DND-41 (cell line): ENCODE measurements around the gene CD300LD.

Source experiments
- ATAC-seq: fragments of 200-7000 bp; cut with Tn5 transposase; 3 replicates; pipeline ENCODE4 v1.9.1; 2021; ENCODE audit warnings: low read depth; ENCODE audit not compliant: insufficient read depth
- DNase-seq: peaks from one replicate; pipeline ENCODE4 v3.0.0-alpha.2; 2020
- H2AFZ ChIP-seq: 2 replicates; pipeline ENCODE4 v1.6.0; 2012; ENCODE audit warnings: low read depth, low read length
- H3K27ac ChIP-seq: 2 replicates; pipeline ENCODE4 v1.5.1; 2012; ENCODE audit warnings: low read length, inconsistent platforms
- H3K27me3 ChIP-seq: fragments of 200-600 bp; sonication (generic); 2 replicates; pipeline ENCODE4 v1.6.0; 2012; ENCODE audit warnings: low read length, mild to moderate bottlenecking, inconsistent platforms; ENCODE audit not compliant: insufficient read depth, poor library complexity
- H3K36me3 ChIP-seq: 2 replicates; pipeline ENCODE4 v1.5.1; 2012; ENCODE audit warnings: low read length, inconsistent platforms; ENCODE audit not compliant: insufficient read depth
- H3K4me1 ChIP-seq: 2 replicates; pipeline ENCODE4 v1.5.1; 2012; ENCODE audit warnings: mild to moderate bottlenecking, low read length; ENCODE audit not compliant: insufficient read depth
- H3K4me2 ChIP-seq: 2 replicates; pipeline ENCODE4 v1.6.0; 2012; ENCODE audit warnings: mild to moderate bottlenecking, moderate library complexity, low read length, inconsistent platforms; ENCODE audit not compliant: insufficient read depth
- H3K4me3 ChIP-seq, 2 experiments: fragments of 200-600 bp in 1 of 2; shearing (Covaris generic) in 1 of 2; 2 replicates each; pipeline ENCODE4 v1.5.1; 2012 to 2016; ENCODE audit warnings: inconsistent platforms in 2 of 2, low read length in 2 of 2, mild to moderate bottlenecking in 2 of 2, low read depth in 1 of 2, moderate library complexity in 1 of 2
- H3K79me2 ChIP-seq: 2 replicates; pipeline ENCODE4 v1.6.0; 2012; ENCODE audit warnings: low read length, inconsistent platforms; ENCODE audit not compliant: insufficient read depth
- H3K9ac ChIP-seq: 2 replicates; pipeline ENCODE4 v1.6.0; 2012; ENCODE audit warnings: low read depth, mild to moderate bottlenecking, inconsistent platforms, low read length, moderate library complexity
- H3K9me3 ChIP-seq: 2 replicates; pipeline ENCODE4 v1.5.1; 2012; ENCODE audit warnings: low read length, moderate library complexity, mild to moderate bottlenecking, inconsistent platforms; ENCODE audit not compliant: insufficient read depth, severe bottlenecking
- H4K20me1 ChIP-seq: 2 replicates; pipeline ENCODE4 v1.6.0; 2012; ENCODE audit warnings: low read length; ENCODE audit not compliant: insufficient read depth
- CTCF ChIP-seq: IDR thresholded peaks from 2 replicates; pipeline ENCODE4 v1.5.1; 2012; ENCODE audit warnings: borderline replicate concordance, low read length, moderate library complexity, mild to moderate bottlenecking; ENCODE audit not compliant: poor library complexity, severe bottlenecking; ENCODE audit errors: extremely low read depth
- EZH2 ChIP-seq: IDR thresholded peaks from 3 replicates; pipeline ENCODE4 v1.6.1; 2012; ENCODE audit warnings: borderline replicate concordance, low read depth, mild to moderate bottlenecking, moderate library complexity, low read length, inconsistent platforms; ENCODE audit not compliant: severe bottlenecking

The CD300LD gene

GRCh38 chr17:74603746-74604145 is 11.7 kb upstream of the CD300LD start:
- Histone ChIP-seq H3K27ac (no peak overlapping the region), H2AFZ (no peak overlapping the region), H3K36me3 (no peaks in the 10 kb centered on the region), H3K4me1 (no peaks in the 10 kb centered on the region), H3K4me2 (no peak overlapping the region), H3K9me3 (no peaks in the 10 kb centered on the region), H3K4me3 (no peak overlapping the region), H3K79me2 (no peaks in the 10 kb centered on the region), H4K20me1 (peaks cover 4% of the 10 kb centered on the region; the same call in 1 of the 2 replicates), H3K9ac (no peak overlapping the region), H3K27me3 (peaks cover 32% of the 10 kb centered on the region)
- DNase-seq (no peak), ATAC-seq (no peak)
- TF ChIP-seq CTCF (no peak), EZH2 (no peak)

GRCh38 chr17:74603037-74603635 is 11.1 kb upstream of the CD300LD start:
- no peak for TF ChIP-seq EZH2
- no peak for TF ChIP-seq CTCF
- H3K4me2 ChIP-seq: no peak overlapping the region
- H3K27me3 ChIP-seq: peaks cover 32% of the 10 kb centered on the region
- H3K9me3 ChIP-seq: no peaks in the 10 kb centered on the region
- no peaks in the 10 kb centered on the region for H3K79me2 ChIP-seq
- no peaks in the 10 kb centered on the region for H3K36me3 ChIP-seq
- H3K4me1 ChIP-seq: no peaks in the 10 kb centered on the region
- no peak overlapping the region for H3K27ac ChIP-seq
- DNase-seq (no peak), ATAC-seq (no peak)
- H4K20me1 ChIP-seq: peaks cover 4% of the 10 kb centered on the region; the same call in 1 of the 2 replicates
- H3K9ac ChIP-seq: no peak overlapping the region
- H2AFZ ChIP-seq: no peak overlapping the region
- H3K4me3 ChIP-seq: no peak overlapping the region

GRCh38 chr17:74601944-74602572 is 10.0 kb upstream of the CD300LD start:
- peak; percentile 37; the same call in 1 of the 3 replicates for ATAC-seq

More at GRCh38 chr17:74601944-74602572, 10.0 kb upstream of the CD300LD start:
- H3K4me3 ChIP-seq: no peak overlapping the region
- H3K4me2 ChIP-seq: no peak overlapping the region
- no peaks in the 10 kb centered on the region; the same call in 1 of the 2 replicates for H4K20me1 ChIP-seq
- H3K79me2 ChIP-seq: no peaks in the 10 kb centered on the region
- no peak overlapping the region for H2AFZ ChIP-seq
- H3K36me3 ChIP-seq: no peaks in the 10 kb centered on the region
- H3K9me3 ChIP-seq: no peaks in the 10 kb centered on the region
- peaks cover 27% of the 10 kb centered on the region for H3K27me3 ChIP-seq
- TF ChIP-seq EZH2: no peak
- TF ChIP-seq CTCF: peak; percentile 71
- no peaks in the 10 kb centered on the region for H3K4me1 ChIP-seq
- H3K27ac ChIP-seq: no peak overlapping the region
- DNase-seq: peak; percentile 26
- H3K9ac ChIP-seq: no peak overlapping the region
